ENCODE data around the gene LINC01488. TPM values are rescaled to one million over a fixed set of nuclear protein-coding genes. Genes with fewer than 3 reads are reported as not detected.

The LINC01488 gene
- total RNA-seq, 1 donor: not detected

GRCh38 chr11:69485337-69486041 is 4.0 kb downstream of the LINC01488 start:
- no peak for TF ChIP-seq CTCF (IDR thresholded peaks at IDR 0.05; ENCODE audit: insufficient read depth, low read depth, low read length)
- no peak overlapping the region for H3K4me3 ChIP-seq (ENCODE audit: low read depth, low read length)
- no peak for DNase-seq (ENCODE audit: low read depth)

GRCh38 chr11:69486056-69486772 is 4.8 kb downstream of the LINC01488 start:
- no peak for TF ChIP-seq CTCF (IDR thresholded peaks at IDR 0.05; ENCODE audit: insufficient read depth, low read depth, low read length)
- DNase-seq (ENCODE audit: low read depth): no peak
- H3K4me3 ChIP-seq (ENCODE audit: low read depth, low read length): no peak overlapping the region

- TF ChIP-seq CTCF (IDR thresholded peaks at IDR 0.05; ENCODE audit: insufficient read depth, low read depth, low read length): no peak
- no peak for DNase-seq (ENCODE audit: low read depth)
Observed at GRCh38 chr11:69486773-69487291, 5.4 kb downstream of the LINC01488 start.

GRCh38 chr11:69487391-69487790 is 5.9 kb downstream of the LINC01488 start:
- TF ChIP-seq CTCF (IDR thresholded peaks at IDR 0.05; ENCODE audit: insufficient read depth, low read depth, low read length): no peak
- H3K4me3 ChIP-seq (ENCODE audit: low read depth, low read length): no peak overlapping the region
- DNase-seq (ENCODE audit: low read depth): no peak

More at GRCh38 chr11:69486773-69487291, 5.4 kb downstream of the LINC01488 start:
- no peak overlapping the region for H3K4me3 ChIP-seq (ENCODE audit: low read depth, low read length)

GRCh38 chr11:69487849-69488542 is 6.5 kb downstream of the LINC01488 start:
- H3K4me3 ChIP-seq (ENCODE audit: low read depth, low read length): no peak overlapping the region
- DNase-seq (ENCODE audit: low read depth): no peak
- TF ChIP-seq CTCF (IDR thresholded peaks at IDR 0.05; ENCODE audit: insufficient read depth, low read depth, low read length): no peak

- no peak overlapping the region for H3K4me3 ChIP-seq (ENCODE audit: low read depth, low read length)
- TF ChIP-seq CTCF (IDR thresholded peaks at IDR 0.05; ENCODE audit: insufficient read depth, low read depth, low read length): no peak
- no peak for DNase-seq (ENCODE audit: low read depth)
Observed at GRCh38 chr11:69488543-69488940, 7.1 kb downstream of the LINC01488 start.

Measured in fibroblast of villous mesenchyme (primary cell).